ENCODE measurements around the gene BACH2. TPM values are rescaled to one million over a fixed set of nuclear protein-coding genes. Genes with fewer than 3 reads are reported as not detected.

The BACH2 gene
- polyA plus RNA-seq, 1 donor from 2014 or later: 45.5 TPM

DNA sequence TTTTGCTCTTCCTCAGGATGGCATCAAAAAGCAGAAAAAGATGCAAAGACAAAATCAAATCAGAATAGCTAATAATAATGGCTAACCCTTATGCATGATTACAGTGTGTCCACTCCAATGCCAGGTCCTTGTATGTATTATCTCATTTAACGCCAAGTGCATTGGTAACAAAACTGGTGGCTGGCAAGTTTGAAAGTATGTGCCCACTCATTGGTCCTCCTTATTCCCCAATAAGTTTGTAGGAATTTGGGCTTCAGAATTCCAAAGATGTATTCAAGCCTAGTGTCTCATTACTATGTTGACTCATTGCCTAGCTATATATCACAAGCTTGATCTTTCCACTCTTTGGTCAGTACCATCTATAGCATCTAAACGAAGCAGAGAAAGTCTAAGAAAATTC, 205.8 kb downstream of the BACH2 start:
- H3K9ac ChIP-seq (ENCODE audit: low read length): no peak overlapping the region
- H3K79me2 ChIP-seq (replicated peaks; ENCODE audit: insufficient read depth, low read length): peaks cover 9% of the 10 kb centered on the region
- H3K36me3 ChIP-seq (ENCODE audit: insufficient read depth, low read length): no peaks in the 10 kb centered on the region
- no peak overlapping the region for H2AFZ ChIP-seq (ENCODE audit: low read depth, low read length)
- no peak overlapping the region for H3K4me2 ChIP-seq (ENCODE audit: low read length)
- H4K20me1 ChIP-seq (ENCODE audit: insufficient read depth): no peaks in the 10 kb centered on the region
- no peaks in the 10 kb centered on the region for H3F3A ChIP-seq (ENCODE audit: insufficient read depth, low read length, poor library complexity, severe bottlenecking)
- no peaks in the 10 kb centered on the region for H3K9me2 ChIP-seq (ENCODE audit: insufficient read depth, low read length)
- H3K4me3 ChIP-seq (ENCODE audit: low read length): no peak overlapping the region
- H3K27ac ChIP-seq (ENCODE audit: low read length): no peak overlapping the region
- H3K27me3 ChIP-seq (ENCODE audit: insufficient read depth, low read depth, low read length): no peaks in the 10 kb centered on the region
- no peaks in the 10 kb centered on the region for H3K9me3 ChIP-seq (ENCODE audit: low read length)
- TF ChIP-seq MXI1 (conservative IDR thresholded peaks at IDR 0.05; ENCODE audit: poor library complexity, severe bottlenecking) (no peak), RAD21 (conservative IDR thresholded peaks at IDR 0.05) (no peak), EP300 (conservative IDR thresholded peaks at IDR 0.05; ENCODE audit: poor library complexity, severe bottlenecking) (no peak), SMC3 (conservative IDR thresholded peaks at IDR 0.05; ENCODE audit: poor library complexity) (no peak), POLR2AphosphoS5 (IDR thresholded peaks at IDR 0.05) (no peak), TAF1 (IDR thresholded peaks at IDR 0.05; ENCODE audit: low read depth) (no peak), EZH2 (IDR thresholded peaks at IDR 0.05; ENCODE audit: borderline replicate concordance, insufficient read depth, low read length, poor library complexity, severe bottlenecking) (no peak)
- TF ChIP-seq, protein P1, sequence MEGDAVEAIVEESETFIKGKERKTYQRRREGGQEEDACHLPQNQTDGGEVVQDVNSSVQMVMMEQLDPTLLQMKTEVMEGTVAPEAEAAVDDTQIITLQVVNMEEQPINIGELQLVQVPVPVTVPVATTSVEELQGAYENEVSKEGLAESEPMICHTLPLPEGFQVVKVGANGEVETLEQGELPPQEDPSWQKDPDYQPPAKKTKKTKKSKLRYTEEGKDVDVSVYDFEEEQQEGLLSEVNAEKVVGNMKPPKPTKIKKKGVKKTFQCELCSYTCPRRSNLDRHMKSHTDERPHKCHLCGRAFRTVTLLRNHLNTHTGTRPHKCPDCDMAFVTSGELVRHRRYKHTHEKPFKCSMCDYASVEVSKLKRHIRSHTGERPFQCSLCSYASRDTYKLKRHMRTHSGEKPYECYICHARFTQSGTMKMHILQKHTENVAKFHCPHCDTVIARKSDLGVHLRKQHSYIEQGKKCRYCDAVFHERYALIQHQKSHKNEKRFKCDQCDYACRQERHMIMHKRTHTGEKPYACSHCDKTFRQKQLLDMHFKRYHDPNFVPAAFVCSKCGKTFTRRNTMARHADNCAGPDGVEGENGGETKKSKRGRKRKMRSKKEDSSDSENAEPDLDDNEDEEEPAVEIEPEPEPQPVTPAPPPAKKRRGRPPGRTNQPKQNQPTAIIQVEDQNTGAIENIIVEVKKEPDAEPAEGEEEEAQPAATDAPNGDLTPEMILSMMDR (IDR thresholded peaks at IDR 0.05; ENCODE audit: poor library complexity, severe bottlenecking): no peak
- TF ChIP-seq, protein P2, sequence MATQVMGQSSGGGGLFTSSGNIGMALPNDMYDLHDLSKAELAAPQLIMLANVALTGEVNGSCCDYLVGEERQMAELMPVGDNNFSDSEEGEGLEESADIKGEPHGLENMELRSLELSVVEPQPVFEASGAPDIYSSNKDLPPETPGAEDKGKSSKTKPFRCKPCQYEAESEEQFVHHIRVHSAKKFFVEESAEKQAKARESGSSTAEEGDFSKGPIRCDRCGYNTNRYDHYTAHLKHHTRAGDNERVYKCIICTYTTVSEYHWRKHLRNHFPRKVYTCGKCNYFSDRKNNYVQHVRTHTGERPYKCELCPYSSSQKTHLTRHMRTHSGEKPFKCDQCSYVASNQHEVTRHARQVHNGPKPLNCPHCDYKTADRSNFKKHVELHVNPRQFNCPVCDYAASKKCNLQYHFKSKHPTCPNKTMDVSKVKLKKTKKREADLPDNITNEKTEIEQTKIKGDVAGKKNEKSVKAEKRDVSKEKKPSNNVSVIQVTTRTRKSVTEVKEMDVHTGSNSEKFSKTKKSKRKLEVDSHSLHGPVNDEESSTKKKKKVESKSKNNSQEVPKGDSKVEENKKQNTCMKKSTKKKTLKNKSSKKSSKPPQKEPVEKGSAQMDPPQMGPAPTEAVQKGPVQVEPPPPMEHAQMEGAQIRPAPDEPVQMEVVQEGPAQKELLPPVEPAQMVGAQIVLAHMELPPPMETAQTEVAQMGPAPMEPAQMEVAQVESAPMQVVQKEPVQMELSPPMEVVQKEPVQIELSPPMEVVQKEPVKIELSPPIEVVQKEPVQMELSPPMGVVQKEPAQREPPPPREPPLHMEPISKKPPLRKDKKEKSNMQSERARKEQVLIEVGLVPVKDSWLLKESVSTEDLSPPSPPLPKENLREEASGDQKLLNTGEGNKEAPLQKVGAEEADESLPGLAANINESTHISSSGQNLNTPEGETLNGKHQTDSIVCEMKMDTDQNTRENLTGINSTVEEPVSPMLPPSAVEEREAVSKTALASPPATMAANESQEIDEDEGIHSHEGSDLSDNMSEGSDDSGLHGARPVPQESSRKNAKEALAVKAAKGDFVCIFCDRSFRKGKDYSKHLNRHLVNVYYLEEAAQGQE (IDR thresholded peaks at IDR 0.05; ENCODE audit: borderline replicate concordance): no peak

DNA sequence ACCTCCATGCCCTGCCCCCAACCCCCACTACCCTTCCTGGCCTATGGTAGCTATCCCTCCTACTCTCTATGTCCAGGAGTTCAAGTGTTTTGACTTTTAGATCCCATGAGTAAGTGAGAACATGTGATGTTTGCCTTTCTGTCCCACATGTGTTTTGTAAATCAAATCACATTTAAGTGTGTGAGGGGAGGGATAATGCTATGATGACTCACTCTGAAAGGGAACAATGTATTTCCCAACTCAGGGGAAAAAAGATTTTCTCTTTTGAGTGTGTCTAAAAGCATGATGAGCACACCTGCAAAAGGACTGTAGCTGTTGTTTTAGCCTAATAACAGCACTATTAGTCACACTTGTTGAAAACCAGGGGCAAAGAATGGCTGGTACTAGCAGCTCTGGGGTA, 208.6 kb downstream of the BACH2 start:
- no peaks in the 10 kb centered on the region for H3K9me3 ChIP-seq (ENCODE audit: low read length)
- H2AFZ ChIP-seq (ENCODE audit: low read depth, low read length): no peak overlapping the region
- no peaks in the 10 kb centered on the region for H3K27me3 ChIP-seq (ENCODE audit: insufficient read depth, low read depth, low read length)
- no peaks in the 10 kb centered on the region for H4K20me1 ChIP-seq (ENCODE audit: insufficient read depth)
- no peaks in the 10 kb centered on the region for H3F3A ChIP-seq (ENCODE audit: insufficient read depth, low read length, poor library complexity, severe bottlenecking)
- no peak overlapping the region for H3K27ac ChIP-seq (ENCODE audit: low read length)
- H3K9ac ChIP-seq (ENCODE audit: low read length): no peak overlapping the region
- H3K4me2 ChIP-seq (ENCODE audit: low read length): no peak overlapping the region
- peaks cover 8% of the 10 kb centered on the region for H3K79me2 ChIP-seq (replicated peaks; ENCODE audit: insufficient read depth, low read length)
- H3K9me2 ChIP-seq (ENCODE audit: insufficient read depth, low read length): no peaks in the 10 kb centered on the region
- no peak overlapping the region for H3K4me3 ChIP-seq (ENCODE audit: low read length)
- TF ChIP-seq, protein P2 (IDR thresholded peaks at IDR 0.05; ENCODE audit: borderline replicate concordance): no peak
- no peak for TF ChIP-seq EZH2 (IDR thresholded peaks at IDR 0.05; ENCODE audit: borderline replicate concordance, insufficient read depth, low read length, poor library complexity, severe bottlenecking)
- TF ChIP-seq RAD21 (conservative IDR thresholded peaks at IDR 0.05): no peak
- TF ChIP-seq EP300 (conservative IDR thresholded peaks at IDR 0.05; ENCODE audit: poor library complexity, severe bottlenecking): no peak
- no peak for TF ChIP-seq SMC3 (conservative IDR thresholded peaks at IDR 0.05; ENCODE audit: poor library complexity)
- TF ChIP-seq MXI1 (conservative IDR thresholded peaks at IDR 0.05; ENCODE audit: poor library complexity, severe bottlenecking): no peak
- TF ChIP-seq POLR2AphosphoS5 (IDR thresholded peaks at IDR 0.05): no peak
- no peak for TF ChIP-seq TAF1 (IDR thresholded peaks at IDR 0.05; ENCODE audit: low read depth)
- TF ChIP-seq, protein P1 (IDR thresholded peaks at IDR 0.05; ENCODE audit: poor library complexity, severe bottlenecking): no peak
- no peaks in the 10 kb centered on the region for H3K36me3 ChIP-seq (ENCODE audit: insufficient read depth, low read length)
